Activated B cell treated with CpG ODN at 0.5 μM for 24 hours (primary cell): ENCODE measurements around the gene LTBP2. TPM values are rescaled to one million over a fixed set of nuclear protein-coding genes. Genes with fewer than 3 reads are reported as not detected.

Experiments
- ATAC-seq: fragments of 200-7000 bp; cut with Tn5 transposase; one replicate; pipeline ENCODE4 v1.10.0; 2021; ENCODE audit warnings: low read depth, mild to moderate bottlenecking, moderate library complexity
- CTCF ChIA-PET: fragments of 350-600 bp; sonication (Branson Sonifier 250); formaldehyde crosslinking; loops from one replicate; lab custom pipeline; 2021; ENCODE audit warnings: antibody characterized with exemption; lab: Charles Lee
- POLR2A ChIA-PET: fragments of 350-600 bp; sonication (Branson Sonifier 250); formaldehyde crosslinking; loops from one replicate; lab custom pipeline; 2021; ENCODE audit warnings: antibody characterized with exemption; lab: Charles Lee
- DNase-seq: peaks from one replicate; pipeline ENCODE4 v3.0.0; 2022
- H3K27ac Mint-ChIP-seq: one replicate; pipeline ENCODE4 v1.8.0; 2020; ENCODE audit warnings: mixed read lengths
- H3K27me3 Mint-ChIP-seq: one replicate; pipeline ENCODE4 v1.8.0; 2021; ENCODE audit warnings: mixed read lengths
- H3K36me3 Mint-ChIP-seq: one replicate; pipeline ENCODE4 v1.8.0; 2021; ENCODE audit warnings: low read depth, mixed read lengths
- H3K4me1 Mint-ChIP-seq: one replicate; pipeline ENCODE4 v1.8.0; 2021; ENCODE audit warnings: mixed read lengths
- H3K4me3 Mint-ChIP-seq: one replicate; pipeline ENCODE4 v1.8.0; 2020; ENCODE audit warnings: mild to moderate bottlenecking, mixed read lengths
- H3K9me3 Mint-ChIP-seq: one replicate; pipeline ENCODE4 v1.8.0; 2020; ENCODE audit warnings: mixed read lengths
- intact Hi-C: fragments of 100-400 bp; cut with micrococcal nuclease; formaldehyde crosslinking; loops from one replicate; pipeline ENCODE4 v1.15.1; 2024
- total RNA-seq: library from RNA; stranded (reverse); gene quantifications from 2 replicates; pipeline ENCODE4 v1.2.3, GENCODE V29; 2022
- TF ChIP-seq, protein P1 (sequence below): fragments of 200-600 bp; IDR thresholded peaks from one replicate; pipeline ENCODE4 v1.8.0; 2022; ENCODE audit warnings: antibody characterized with exemption, mild to moderate bottlenecking

The LTBP2 gene
- total RNA-seq, 1 donor from 2014 or later = 0.11 TPM

DNA sequence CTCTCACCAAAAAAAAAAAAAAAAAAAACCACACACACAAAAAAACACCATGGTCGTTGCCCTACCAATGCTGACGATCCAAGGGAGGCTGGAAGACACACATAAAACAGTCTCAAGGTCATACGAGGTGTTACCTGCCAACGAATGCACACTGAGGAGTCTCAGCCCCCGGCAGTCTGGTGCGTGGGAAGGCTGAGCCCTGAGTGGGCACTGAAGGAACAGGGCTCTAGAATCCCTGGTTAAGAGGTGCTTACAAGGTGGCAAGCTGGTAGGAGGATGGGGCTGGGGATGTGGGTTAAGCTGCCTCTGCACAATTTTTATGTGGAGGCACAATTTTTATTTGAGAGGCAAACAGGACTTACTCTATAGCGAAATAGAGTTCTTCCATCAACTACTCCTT lies 7.9 kb downstream of the LTBP2 start:
- H3K4me3 Mint-ChIP-seq = no peak overlapping the region
- H3K36me3 Mint-ChIP-seq = no peaks in the 10 kb centered on the region
- TF ChIP-seq, protein P1, sequence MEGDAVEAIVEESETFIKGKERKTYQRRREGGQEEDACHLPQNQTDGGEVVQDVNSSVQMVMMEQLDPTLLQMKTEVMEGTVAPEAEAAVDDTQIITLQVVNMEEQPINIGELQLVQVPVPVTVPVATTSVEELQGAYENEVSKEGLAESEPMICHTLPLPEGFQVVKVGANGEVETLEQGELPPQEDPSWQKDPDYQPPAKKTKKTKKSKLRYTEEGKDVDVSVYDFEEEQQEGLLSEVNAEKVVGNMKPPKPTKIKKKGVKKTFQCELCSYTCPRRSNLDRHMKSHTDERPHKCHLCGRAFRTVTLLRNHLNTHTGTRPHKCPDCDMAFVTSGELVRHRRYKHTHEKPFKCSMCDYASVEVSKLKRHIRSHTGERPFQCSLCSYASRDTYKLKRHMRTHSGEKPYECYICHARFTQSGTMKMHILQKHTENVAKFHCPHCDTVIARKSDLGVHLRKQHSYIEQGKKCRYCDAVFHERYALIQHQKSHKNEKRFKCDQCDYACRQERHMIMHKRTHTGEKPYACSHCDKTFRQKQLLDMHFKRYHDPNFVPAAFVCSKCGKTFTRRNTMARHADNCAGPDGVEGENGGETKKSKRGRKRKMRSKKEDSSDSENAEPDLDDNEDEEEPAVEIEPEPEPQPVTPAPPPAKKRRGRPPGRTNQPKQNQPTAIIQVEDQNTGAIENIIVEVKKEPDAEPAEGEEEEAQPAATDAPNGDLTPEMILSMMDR = no peak
- ChIA-PET CTCF (interaction anchor here (0.5 kb wide), 1 partner anchor 202 kb away, joined by 3 read pairs; no protein-coding TSS in a partner anchor), POLR2A (no interaction called here)
- no peaks in the 10 kb centered on the region for H3K9me3 Mint-ChIP-seq
- no peak for ATAC-seq
- DNase-seq = no peak
- peaks cover 3% of the 10 kb centered on the region for H3K27me3 Mint-ChIP-seq
- H3K27ac Mint-ChIP-seq = no peak overlapping the region
- intact Hi-C loops = no loop called here
- H3K4me1 Mint-ChIP-seq = peaks cover 3% of the 10 kb centered on the region

DNA sequence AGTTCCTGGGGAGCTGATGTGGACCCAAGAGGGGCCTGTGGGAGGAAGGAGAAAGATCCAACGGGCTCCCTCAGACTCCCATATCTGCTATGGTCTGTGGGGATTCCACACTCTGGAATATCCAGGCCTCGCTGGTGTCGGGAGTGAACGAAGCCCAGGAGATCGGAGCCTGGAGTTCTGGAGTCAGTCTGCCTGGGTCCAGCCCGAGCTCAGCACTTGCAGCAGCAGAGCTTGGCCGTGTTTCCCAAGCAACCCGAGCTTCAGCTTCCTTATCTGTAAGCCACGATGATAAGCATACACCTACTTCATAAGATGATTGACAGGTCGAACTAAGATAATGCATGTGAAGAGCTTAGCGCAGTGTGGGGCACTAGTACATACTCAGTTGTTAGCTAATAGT lies 10.1 kb downstream of the LTBP2 start:
- no peaks in the 10 kb centered on the region for H3K9me3 Mint-ChIP-seq
- ATAC-seq (no peak), DNase-seq (no peak)
- H3K36me3 Mint-ChIP-seq = no peaks in the 10 kb centered on the region
- POLR2A ChIA-PET = no interaction called here
- H3K4me1 Mint-ChIP-seq = no peaks in the 10 kb centered on the region
- H3K27ac Mint-ChIP-seq = no peak overlapping the region
- H3K27me3 Mint-ChIP-seq = peaks cover 3% of the 10 kb centered on the region
- TF ChIP-seq, protein P1 = no peak
- intact Hi-C loops = no loop called here
- H3K4me3 Mint-ChIP-seq = no peak overlapping the region
- CTCF ChIA-PET = interaction anchor here (1.5 to 1.8 kb wide), 2 partner anchors 9 to 11 kb away, joined by 4 read pairs; partner anchors contain the start of gene LTBP2

DNA sequence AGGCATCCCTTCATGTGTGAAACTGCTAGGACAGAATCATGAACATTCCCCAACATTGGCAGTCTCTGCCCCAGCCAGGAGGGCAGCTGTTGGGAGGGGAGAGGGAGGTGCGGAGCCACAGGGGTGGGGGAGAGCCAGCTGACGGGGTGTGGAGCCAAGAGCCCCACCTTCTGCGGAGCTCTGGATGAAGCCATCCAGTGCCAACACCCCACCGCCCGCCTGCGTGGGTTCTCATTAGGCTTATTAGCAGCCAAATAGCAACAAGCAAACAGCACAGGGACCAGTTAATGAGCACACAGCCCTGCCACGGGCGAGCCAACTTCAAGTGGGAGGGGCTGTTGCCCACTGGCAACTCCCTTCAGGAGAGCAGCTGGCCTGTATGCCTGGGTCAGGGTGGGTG lies 12.1 kb downstream of the LTBP2 start:
- ATAC-seq (no peak), DNase-seq (no peak)
- H3K9me3 Mint-ChIP-seq = no peaks in the 10 kb centered on the region
- CTCF ChIA-PET = interaction anchor here (1.5 kb wide), 1 partner anchor 10 kb away, joined by 8 read pairs; no protein-coding TSS in a partner anchor
- POLR2A ChIA-PET = no interaction called here
- no peaks in the 10 kb centered on the region for H3K36me3 Mint-ChIP-seq
- intact Hi-C loops = no loop called here
- H3K27ac Mint-ChIP-seq = no peak overlapping the region
- H3K4me3 Mint-ChIP-seq = no peak overlapping the region
- TF ChIP-seq, protein P1 = no peak
- no peaks in the 10 kb centered on the region for H3K4me1 Mint-ChIP-seq
- peaks cover 3% of the 10 kb centered on the region for H3K27me3 Mint-ChIP-seq

DNA sequence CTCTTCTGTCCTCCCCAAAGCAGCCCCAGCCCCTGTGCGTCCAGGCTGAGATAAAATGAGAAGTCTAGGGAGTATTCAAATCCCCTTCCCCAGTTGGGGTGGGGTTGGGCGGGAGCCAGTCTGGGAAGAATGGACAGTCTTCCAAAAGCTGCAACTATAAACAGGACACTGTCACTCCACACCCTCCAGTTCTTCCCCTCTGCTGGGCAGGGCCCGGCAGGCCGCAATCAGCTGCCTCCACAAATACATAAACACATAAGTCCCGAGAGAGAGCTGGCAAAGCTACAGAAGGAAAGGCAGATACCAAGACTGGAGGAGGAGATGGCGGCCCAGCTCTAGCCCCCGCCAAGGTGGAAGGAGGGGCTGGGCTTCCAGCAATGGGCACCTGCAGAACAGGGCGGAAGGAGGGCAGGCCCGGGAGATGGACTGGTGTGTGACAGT lies 12.7 kb downstream of the LTBP2 start:
- peaks cover 3% of the 10 kb centered on the region for H3K27me3 Mint-ChIP-seq
- ChIA-PET POLR2A (no interaction called here), CTCF (interaction anchor here (1.5 kb wide), 1 partner anchor 10 kb away, joined by 8 read pairs; no protein-coding TSS in a partner anchor)
- DNase-seq = no peak
- H3K36me3 Mint-ChIP-seq = no peaks in the 10 kb centered on the region
- intact Hi-C loops = no loop called here
- H3K9me3 Mint-ChIP-seq = no peaks in the 10 kb centered on the region
- no peak overlapping the region for H3K27ac Mint-ChIP-seq
- no peak overlapping the region for H3K4me3 Mint-ChIP-seq
- H3K4me1 Mint-ChIP-seq = peaks cover 1% of the 10 kb centered on the region
- no peak for ATAC-seq
- TF ChIP-seq, protein P1 = no peak

DNA sequence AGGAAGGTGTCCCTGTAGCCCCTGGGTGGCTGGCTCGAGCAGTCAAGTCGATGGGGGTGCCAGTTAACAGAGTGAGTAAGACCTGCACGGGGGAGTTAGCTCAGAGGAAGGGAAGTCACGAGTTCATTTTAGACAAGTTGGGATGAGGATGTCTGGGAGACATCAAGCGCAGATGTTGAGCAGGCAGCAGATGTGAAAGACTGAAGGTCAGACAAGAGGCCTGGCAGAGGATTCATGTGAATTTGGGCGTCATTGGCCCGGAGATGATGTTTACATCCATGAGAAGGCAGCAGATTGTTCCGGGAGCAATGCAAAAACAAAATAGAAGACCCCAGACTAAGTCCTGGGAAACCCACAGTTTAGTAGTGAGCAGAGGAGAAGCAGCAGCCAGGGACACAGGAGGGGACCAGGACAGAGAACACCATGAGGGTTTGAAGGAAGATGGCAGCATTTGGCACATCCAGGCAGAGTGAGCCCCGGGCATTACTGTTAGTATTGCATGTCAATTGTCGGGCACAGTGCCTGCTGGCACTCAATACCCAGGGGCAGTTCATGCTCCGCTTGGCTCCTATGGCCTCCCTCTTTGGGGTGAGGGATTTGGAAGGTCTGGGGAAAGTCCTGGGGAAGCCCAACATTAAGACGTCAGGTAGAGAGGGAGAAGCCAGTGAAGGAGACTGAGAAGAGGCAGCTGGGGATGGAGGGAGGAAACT lies 15.1 kb downstream of the LTBP2 start:
- no peak for ATAC-seq
- intact Hi-C loops = no loop called here
- no peaks in the 10 kb centered on the region for H3K36me3 Mint-ChIP-seq
- no peak overlapping the region for H3K4me3 Mint-ChIP-seq
- peaks cover 24% of the 10 kb centered on the region for H3K4me1 Mint-ChIP-seq
- ChIA-PET POLR2A (no interaction called here), CTCF (no interaction called here)
- H3K27ac Mint-ChIP-seq = no peak overlapping the region
- no peaks in the 10 kb centered on the region for H3K9me3 Mint-ChIP-seq
- H3K27me3 Mint-ChIP-seq = no peaks in the 10 kb centered on the region
- no peak for DNase-seq
- TF ChIP-seq, protein P1 = no peak
